IMR-90 (cell line): ENCODE measurements around the gene PNLIP. TPM values are rescaled to one million over a fixed set of nuclear protein-coding genes. Genes with fewer than 3 reads are reported as not detected.

Experiments
- ATAC-seq: fragments of 200-7000 bp; cut with Tn5 transposase; 2 replicates; pipeline ENCODE4 v1.9.1; 2020; ENCODE audit warnings: low read depth, mild to moderate bottlenecking, moderate library complexity
- BruUV-seq: library from RNA; stranded (reverse); fragments of 400-500 nt; replicated peaks from 2 replicates; lab custom pipeline; 2021; lab: Mats Ljungman, UMichigan
- CTCF ChIA-PET: fragments of 300-600 bp; formaldehyde crosslinking; extraction: SDS; loops from one replicate; lab custom pipeline; 2021; ENCODE audit warnings: antibody characterized with exemption; lab: Yijun Ruan, JAX
- POLR2A ChIA-PET: fragments of 300-600 bp; sonication (Branson Sonifier 250); formaldehyde crosslinking; loops from one replicate; lab custom pipeline; 2022; ENCODE audit warnings: antibody characterized with exemption; ENCODE audit not compliant: unreplicated experiment; lab: Charles Lee
- DNase-seq: peaks from one replicate; pipeline ENCODE4 v3.0.0; 2013
- H2AFZ ChIP-seq: replicated peaks from 2 replicates; pipeline ENCODE3; 2013; ENCODE audit warnings: low read length, mild to moderate bottlenecking; ENCODE audit not compliant: poor library complexity
- H2AK5ac ChIP-seq: 2 replicates; pipeline ENCODE4 v1.6.1; 2013; ENCODE audit warnings: low read depth, low read length, inconsistent platforms
- H2AK9ac ChIP-seq: replicated peaks from 2 replicates; pipeline ENCODE3; 2013; ENCODE audit warnings: mild to moderate bottlenecking, low read depth, low read length, moderate library complexity; ENCODE audit not compliant: poor library complexity
- H2BK120ac ChIP-seq: 2 replicates; pipeline ENCODE4 v1.6.1; 2013; ENCODE audit warnings: low read depth, low read length, inconsistent platforms
- H2BK15ac ChIP-seq: 3 replicates; pipeline ENCODE4 v1.6.1; 2013; ENCODE audit warnings: low read depth, low read length, inconsistent platforms
- H2BK20ac ChIP-seq: 2 replicates; pipeline ENCODE4 v1.6.1; 2013; ENCODE audit warnings: low read depth, mild to moderate bottlenecking, inconsistent platforms, low read length, moderate library complexity
- H2BK5ac ChIP-seq: 2 replicates; pipeline ENCODE4 v1.6.1; 2013; ENCODE audit warnings: mild to moderate bottlenecking, low read depth, low read length, inconsistent platforms; ENCODE audit not compliant: poor library complexity, severe bottlenecking
- H3K14ac ChIP-seq: replicated peaks from 2 replicates; pipeline ENCODE4 v1.6.1; 2013; ENCODE audit warnings: low read depth, low read length, inconsistent platforms
- H3K18ac ChIP-seq: 2 replicates; pipeline ENCODE4 v1.6.1; 2013; ENCODE audit warnings: low read depth, low read length, control low read depth
- H3K23ac ChIP-seq: 2 replicates; pipeline ENCODE4 v1.6.1; 2013; ENCODE audit warnings: low read depth, low read length, inconsistent platforms
- H3K27ac ChIP-seq: 2 replicates; pipeline ENCODE4 v1.5.1; 2013; ENCODE audit warnings: mild to moderate bottlenecking, control low read depth, low read length; ENCODE audit not compliant: insufficient read depth
- H3K27me3 ChIP-seq: 2 replicates; pipeline ENCODE4 v1.6.1; 2013; ENCODE audit warnings: low read length; ENCODE audit not compliant: control insufficient read depth, insufficient read depth
- H3K36me3 ChIP-seq: 2 replicates; pipeline ENCODE4 v1.6.1; 2013; ENCODE audit warnings: low read length, mixed read lengths; ENCODE audit not compliant: control insufficient read depth, insufficient read depth
- H3K4ac ChIP-seq: 2 replicates; pipeline ENCODE4 v1.6.1; 2013; ENCODE audit warnings: low read depth, low read length, inconsistent platforms
- H3K4me1 ChIP-seq: 2 replicates; pipeline ENCODE4 v1.6.1; 2013; ENCODE audit warnings: low read length, mixed read lengths; ENCODE audit not compliant: control insufficient read depth, insufficient read depth
- H3K4me2 ChIP-seq: 2 replicates; pipeline ENCODE4 v1.6.1; 2013; ENCODE audit warnings: low read depth, mild to moderate bottlenecking, control low read depth, low read length, moderate library complexity
- H3K4me3 ChIP-seq: 2 replicates; pipeline ENCODE4 v1.5.1; 2013; ENCODE audit warnings: low read depth, mild to moderate bottlenecking, control low read depth, low read length, moderate library complexity; ENCODE audit not compliant: insufficient read depth
- H3K56ac ChIP-seq: 2 replicates; pipeline ENCODE4 v1.6.1; 2013; ENCODE audit warnings: low read length, inconsistent platforms; ENCODE audit not compliant: insufficient read depth; ENCODE audit errors: extremely low read depth
- H3K79me1 ChIP-seq, 2 experiments: 2 replicates each; pipeline ENCODE4 v1.6.1; 2013; ENCODE audit warnings: low read length in 2 of 2, inconsistent platforms in 1 of 2, low read depth in 1 of 2
- H3K9ac ChIP-seq: 2 replicates; pipeline ENCODE4 v1.6.1; 2013; ENCODE audit warnings: low read depth, low read length, control low read depth
- H3K9me1 ChIP-seq: 2 replicates; pipeline ENCODE4 v1.6.1; 2013; ENCODE audit warnings: low read length, inconsistent platforms; ENCODE audit not compliant: insufficient read depth
- H3K9me3 ChIP-seq: 2 replicates; pipeline ENCODE4 v1.6.1; 2013; ENCODE audit warnings: low read length; ENCODE audit not compliant: control insufficient read depth, insufficient read depth
- H4K20me1 ChIP-seq: 2 replicates; pipeline ENCODE4 v1.6.1; 2013; ENCODE audit warnings: low read length, inconsistent platforms; ENCODE audit not compliant: insufficient read depth
- H4K5ac ChIP-seq: 2 replicates; pipeline ENCODE4 v1.6.1; 2013; ENCODE audit warnings: mild to moderate bottlenecking, low read depth, low read length, control low read depth
- H4K8ac ChIP-seq, 2 experiments: 2 replicates each; pipeline ENCODE4 v1.6.1; 2013; ENCODE audit warnings: low read depth in 2 of 2, low read length in 2 of 2, control low read depth in 1 of 2, inconsistent platforms in 1 of 2
- H4K91ac ChIP-seq: 2 replicates; pipeline ENCODE4 v1.6.1; 2013; ENCODE audit warnings: low read depth, low read length, inconsistent platforms; ENCODE audit not compliant: insufficient read depth
- CEBPB ChIP-seq: IDR thresholded peaks from 2 replicates; pipeline ENCODE4 v1.6.1; 2012; ENCODE audit warnings: low read depth, low read length, improper control_type of control experiment
- CHD1 ChIP-seq: IDR thresholded peaks from 2 replicates; pipeline ENCODE4 v1.6.1; 2012; ENCODE audit warnings: low read depth, low read length, improper control_type of control experiment
- ELK1 ChIP-seq: fragments of 150-350 bp; IDR thresholded peaks from 2 replicates; pipeline ENCODE4 v1.6.1; 2016; ENCODE audit warnings: low read depth, mild to moderate bottlenecking, low read length, moderate library complexity, borderline replicate concordance
- MAFK ChIP-seq: IDR thresholded peaks from 2 replicates; pipeline ENCODE4 v1.6.1; 2012; ENCODE audit warnings: low read depth, low read length, improper control_type of control experiment
- MAZ ChIP-seq: IDR thresholded peaks from 2 replicates; pipeline ENCODE4 v1.6.1; 2012; ENCODE audit warnings: low read depth, mild to moderate bottlenecking, low read length, improper control_type of control experiment, moderate library complexity, borderline replicate concordance
- NFE2L2 ChIP-seq: fragments of 150-350 bp; IDR thresholded peaks from 2 replicates; pipeline ENCODE4 v1.6.1; 2016; ENCODE audit warnings: low read depth, mild to moderate bottlenecking, low read length
- RAD21 ChIP-seq: IDR thresholded peaks from 2 replicates; pipeline ENCODE4 v1.6.1; 2012; ENCODE audit warnings: low read length, improper control_type of control experiment
- RCOR1 ChIP-seq: IDR thresholded peaks from 2 replicates; pipeline ENCODE4 v1.6.1; 2012; ENCODE audit warnings: mild to moderate bottlenecking, low read length, improper control_type of control experiment; ENCODE audit not compliant: insufficient replicate concordance
- RFX5 ChIP-seq: IDR thresholded peaks from 2 replicates; pipeline ENCODE4 v1.8.0; 2012; ENCODE audit warnings: low read depth, mild to moderate bottlenecking, low read length, moderate library complexity
- SMC3 ChIP-seq: fragments of 150-350 bp; IDR thresholded peaks from 2 replicates; pipeline ENCODE4 v1.6.1; 2016; ENCODE audit warnings: low read depth, mild to moderate bottlenecking, antibody characterized with exemption, low read length, moderate library complexity
- USF2 ChIP-seq: fragments of 150-350 bp; IDR thresholded peaks from 2 replicates; pipeline ENCODE4 v1.6.1; 2017; ENCODE audit warnings: mild to moderate bottlenecking, antibody characterized with exemption, low read length, low read depth
- WGBS, 2 experiments: methylation state at CpG; one replicate each; pipeline versions ENCODE4 v1.1.5 to v1.1.7; 2013; ENCODE audit warnings: missing lambda C conversion rate in 2 of 2; ENCODE audit not compliant: insufficient read length in 1 of 2; ENCODE audit errors: extremely low coverage in 2 of 2; 5-methylcytosine and 5-hydroxymethylcytosine counted together
- dilution Hi-C: fragments of 300-500 bp; cut with HindIII; formaldehyde crosslinking; loops from one replicate; pipeline ENCODE4 v1.14.3; 2018; ENCODE audit warnings: low sequenced_read_pairs; ENCODE audit not compliant: unreplicated experiment
- in situ Hi-C: fragments of 300-500 bp; cut with MboI; formaldehyde crosslinking; loops from 3 replicates; pipeline ENCODE4 v1.14.3; 2019; ENCODE audit warnings: low sequenced_read_pairs, inconsistent platforms, mixed read lengths
- intact Hi-C: fragments of 100-400 bp; cut with micrococcal nuclease; formaldehyde crosslinking; loops from 2 replicates; pipeline ENCODE4 v1.10.0; 2022
- polyA plus RNA-seq, 3 experiments: library from polyadenylated mRNA; depleted of rRNA; stranded (reverse); fragments of >200 nt; gene quantifications; 2 replicates each; pipeline ENCODE4 v1.2.3, GENCODE V29; 2012; ENCODE audit warnings: low replicate concordance in 1 of 3
- total RNA-seq: library from RNA; depleted of rRNA; stranded (reverse); fragments of >200 nt; gene quantifications from 2 replicates; pipeline ENCODE4 v1.2.3, GENCODE V29; 2012

The PNLIP gene
- total and polyA plus RNA-seq, 2 of the 4 experiments (the other 2 are of a cell fraction), result not detected

- Histone ChIP-seq H3K4me1 (no peaks in the 10 kb centered on the region), H3K23ac (no peak overlapping the region), H3K4me2 (no peak overlapping the region), H2AK9ac (no peak overlapping the region), H3K18ac (no peak overlapping the region), H3K27me3 (no peaks in the 10 kb centered on the region), H2BK5ac (no peak overlapping the region), H4K91ac (no peak overlapping the region), H2BK15ac (no peak overlapping the region), H3K9ac (no peak overlapping the region), H3K56ac (no peak overlapping the region), H4K8ac (no peak overlapping the region), H4K5ac (no peak overlapping the region), H4K20me1 (no peaks in the 10 kb centered on the region), H2BK20ac (no peak overlapping the region), H3K9me1 (no peaks in the 10 kb centered on the region), H3K79me1 (no peaks in the 10 kb centered on the region), H2AFZ (no peak overlapping the region), H3K36me3 (no peaks in the 10 kb centered on the region), H2BK120ac (no peak overlapping the region), H3K14ac (no peak overlapping the region), H3K4ac (no peak overlapping the region), H2AK5ac (no peak overlapping the region), H3K4me3 (no peak overlapping the region), H3K27ac (no peak overlapping the region), H3K9me3 (no peaks in the 10 kb centered on the region)
- intact Hi-C loops, result no loop called here
- DNase-seq (no peak), ATAC-seq (no peak)
- dilution Hi-C loops, result no loop called here
- in situ Hi-C loops, result no loop called here
- CTCF ChIA-PET, result no interaction called here
- TF ChIP-seq CHD1 (no peak), MAFK (no peak), USF2 (no peak), NFE2L2 (no peak), MAZ (no peak), RAD21 (no peak), CEBPB (no peak), SMC3 (no peak), RCOR1 (no peak), RFX5 (no peak), ELK1 (no peak)
- no CpG with 5 or more reads among the region's 2 CpGs for WGBS, 2 experiments
- POLR2A ChIA-PET, result no interaction called here
- BruUV-seq, result no TSS peak
Observed at GRCh38 chr10:116596062-116596461, 50.3 kb downstream of the PNLIP start.
